DND-41 (cell line): ENCODE results near the gene UBASH3B.

Source experiments
- ATAC-seq: fragments of 200-7000 bp; cut with Tn5 transposase; 3 replicates; pipeline ENCODE4 v1.9.1; 2021; ENCODE audit warnings: low read depth; ENCODE audit not compliant: insufficient read depth
- DNase-seq: peaks from one replicate; pipeline ENCODE4 v3.0.0-alpha.2; 2020
- H2AFZ ChIP-seq: 2 replicates; pipeline ENCODE4 v1.6.0; 2012; ENCODE audit warnings: low read depth, low read length
- H3K27ac ChIP-seq: 2 replicates; pipeline ENCODE4 v1.5.1; 2012; ENCODE audit warnings: low read length, inconsistent platforms
- H3K27me3 ChIP-seq: fragments of 200-600 bp; sonication (generic); 2 replicates; pipeline ENCODE4 v1.6.0; 2012; ENCODE audit warnings: low read length, mild to moderate bottlenecking, inconsistent platforms; ENCODE audit not compliant: insufficient read depth, poor library complexity
- H3K36me3 ChIP-seq: 2 replicates; pipeline ENCODE4 v1.5.1; 2012; ENCODE audit warnings: low read length, inconsistent platforms; ENCODE audit not compliant: insufficient read depth
- H3K4me1 ChIP-seq: 2 replicates; pipeline ENCODE4 v1.5.1; 2012; ENCODE audit warnings: mild to moderate bottlenecking, low read length; ENCODE audit not compliant: insufficient read depth
- H3K4me2 ChIP-seq: 2 replicates; pipeline ENCODE4 v1.6.0; 2012; ENCODE audit warnings: mild to moderate bottlenecking, moderate library complexity, low read length, inconsistent platforms; ENCODE audit not compliant: insufficient read depth
- H3K4me3 ChIP-seq, 2 experiments: fragments of 200-600 bp in 1 of 2; shearing (Covaris generic) in 1 of 2; 2 replicates each; pipeline ENCODE4 v1.5.1; 2012 to 2016; ENCODE audit warnings: inconsistent platforms in 2 of 2, low read length in 2 of 2, mild to moderate bottlenecking in 2 of 2, low read depth in 1 of 2, moderate library complexity in 1 of 2
- H3K79me2 ChIP-seq: 2 replicates; pipeline ENCODE4 v1.6.0; 2012; ENCODE audit warnings: low read length, inconsistent platforms; ENCODE audit not compliant: insufficient read depth
- H3K9ac ChIP-seq: 2 replicates; pipeline ENCODE4 v1.6.0; 2012; ENCODE audit warnings: low read depth, mild to moderate bottlenecking, inconsistent platforms, low read length, moderate library complexity
- H3K9me3 ChIP-seq: 2 replicates; pipeline ENCODE4 v1.5.1; 2012; ENCODE audit warnings: low read length, moderate library complexity, mild to moderate bottlenecking, inconsistent platforms; ENCODE audit not compliant: insufficient read depth, severe bottlenecking
- H4K20me1 ChIP-seq: 2 replicates; pipeline ENCODE4 v1.6.0; 2012; ENCODE audit warnings: low read length; ENCODE audit not compliant: insufficient read depth
- EZH2 ChIP-seq: IDR thresholded peaks from 3 replicates; pipeline ENCODE4 v1.6.1; 2012; ENCODE audit warnings: borderline replicate concordance, low read depth, mild to moderate bottlenecking, moderate library complexity, low read length, inconsistent platforms; ENCODE audit not compliant: severe bottlenecking
- TF ChIP-seq, protein P1 (sequence below): IDR thresholded peaks from 2 replicates; pipeline ENCODE4 v1.5.1; 2012; ENCODE audit warnings: borderline replicate concordance, low read length, moderate library complexity, mild to moderate bottlenecking; ENCODE audit not compliant: poor library complexity, severe bottlenecking; ENCODE audit errors: extremely low read depth

UBASH3B gene

DNA sequence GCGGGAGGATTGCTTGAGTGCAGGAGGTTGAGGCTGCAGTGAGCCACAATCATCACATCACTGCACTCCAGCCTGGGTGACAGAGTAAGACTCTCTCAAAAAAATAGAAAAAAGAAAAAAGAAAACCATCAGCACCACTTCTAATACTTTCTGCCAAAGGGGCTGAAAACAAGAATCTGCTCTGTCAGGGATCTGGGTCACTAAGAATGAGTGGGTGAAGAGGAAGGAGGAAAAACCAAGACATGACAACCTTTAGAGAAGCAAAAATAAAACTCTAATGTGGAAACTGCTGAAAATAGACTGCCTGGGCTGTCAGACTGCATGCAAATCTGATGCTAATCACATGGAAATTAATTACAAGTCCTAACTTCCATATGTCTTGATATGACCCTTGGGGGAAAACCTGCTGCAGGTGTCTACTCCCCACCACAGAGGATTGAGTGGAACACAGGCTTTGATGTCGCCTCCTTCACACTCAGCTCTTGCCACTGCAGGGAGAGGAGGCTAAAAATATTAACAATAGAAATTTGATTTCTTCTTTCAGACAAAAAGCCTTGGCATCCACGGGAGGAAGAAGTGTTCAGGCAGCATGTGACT, 120.3 kb downstream of the UBASH3B start:
- peaks cover 51% of the 10 kb centered on the region for H3K36me3 ChIP-seq
- H3K4me3 ChIP-seq = no peak overlapping the region
- H3K9me3 ChIP-seq = no peaks in the 10 kb centered on the region
- 0 out of 2 replicates have a peak, but pooled peaks cover 12% of the 10 kb centered on the region for H4K20me1 ChIP-seq
- TF ChIP-seq, protein P1, sequence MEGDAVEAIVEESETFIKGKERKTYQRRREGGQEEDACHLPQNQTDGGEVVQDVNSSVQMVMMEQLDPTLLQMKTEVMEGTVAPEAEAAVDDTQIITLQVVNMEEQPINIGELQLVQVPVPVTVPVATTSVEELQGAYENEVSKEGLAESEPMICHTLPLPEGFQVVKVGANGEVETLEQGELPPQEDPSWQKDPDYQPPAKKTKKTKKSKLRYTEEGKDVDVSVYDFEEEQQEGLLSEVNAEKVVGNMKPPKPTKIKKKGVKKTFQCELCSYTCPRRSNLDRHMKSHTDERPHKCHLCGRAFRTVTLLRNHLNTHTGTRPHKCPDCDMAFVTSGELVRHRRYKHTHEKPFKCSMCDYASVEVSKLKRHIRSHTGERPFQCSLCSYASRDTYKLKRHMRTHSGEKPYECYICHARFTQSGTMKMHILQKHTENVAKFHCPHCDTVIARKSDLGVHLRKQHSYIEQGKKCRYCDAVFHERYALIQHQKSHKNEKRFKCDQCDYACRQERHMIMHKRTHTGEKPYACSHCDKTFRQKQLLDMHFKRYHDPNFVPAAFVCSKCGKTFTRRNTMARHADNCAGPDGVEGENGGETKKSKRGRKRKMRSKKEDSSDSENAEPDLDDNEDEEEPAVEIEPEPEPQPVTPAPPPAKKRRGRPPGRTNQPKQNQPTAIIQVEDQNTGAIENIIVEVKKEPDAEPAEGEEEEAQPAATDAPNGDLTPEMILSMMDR = no peak
- no peak for TF ChIP-seq EZH2
- H3K4me2 ChIP-seq = no peak overlapping the region
- H3K27me3 ChIP-seq = no peaks in the 10 kb centered on the region
- H3K27ac ChIP-seq = peak overlapping the region; percentile 69; the same call in 1 of the 2 replicates
- DNase-seq (no peak), ATAC-seq (peak; percentile 45; the same call in 1 of the 3 replicates)
- peaks cover 31% of the 10 kb centered on the region for H3K4me1 ChIP-seq
- H2AFZ ChIP-seq = no peak overlapping the region
- H3K9ac ChIP-seq = no peak overlapping the region
- H3K79me2 ChIP-seq = peaks cover 48% of the 10 kb centered on the region

DNA sequence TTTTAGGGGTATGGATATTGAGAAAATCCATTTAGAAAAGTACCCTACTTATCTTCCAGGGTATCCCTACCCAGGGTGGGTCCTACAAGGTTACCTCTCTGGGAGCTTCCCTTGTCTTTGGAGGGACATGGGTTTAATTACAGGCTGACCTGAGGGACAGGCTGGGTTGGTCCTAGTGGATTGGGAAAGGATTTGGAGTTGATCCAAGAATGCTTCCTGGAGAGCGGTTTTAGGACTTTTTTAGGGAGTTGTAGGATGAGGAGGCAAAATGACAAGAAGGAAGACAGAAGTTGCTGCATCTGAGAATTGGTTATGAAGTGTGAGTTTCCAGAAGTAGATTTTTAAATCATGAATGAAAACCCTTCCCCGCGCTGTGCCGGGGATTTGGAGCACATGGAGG, 121.0 kb downstream of the UBASH3B start:
- Histone ChIP-seq H3K4me1 (peaks cover 36% of the 10 kb centered on the region), H3K4me3 (no peak overlapping the region), H3K79me2 (peaks cover 45% of the 10 kb centered on the region), H2AFZ (no peak overlapping the region), H3K27me3 (no peaks in the 10 kb centered on the region), H4K20me1 (0 out of 2 replicates have a peak, but pooled peaks cover 12% of the 10 kb centered on the region), H3K4me2 (no peak overlapping the region), H3K9me3 (no peaks in the 10 kb centered on the region), H3K36me3 (peaks cover 59% of the 10 kb centered on the region), H3K9ac (0 out of 2 replicates have a peak overlapping the region, but pooled peaks have one; percentile 12), H3K27ac (peak overlapping the region; percentile 69)
- no peak for DNase-seq
- no peak for ATAC-seq
- TF ChIP-seq, protein P1 = no peak
- no peak for TF ChIP-seq EZH2

DNA sequence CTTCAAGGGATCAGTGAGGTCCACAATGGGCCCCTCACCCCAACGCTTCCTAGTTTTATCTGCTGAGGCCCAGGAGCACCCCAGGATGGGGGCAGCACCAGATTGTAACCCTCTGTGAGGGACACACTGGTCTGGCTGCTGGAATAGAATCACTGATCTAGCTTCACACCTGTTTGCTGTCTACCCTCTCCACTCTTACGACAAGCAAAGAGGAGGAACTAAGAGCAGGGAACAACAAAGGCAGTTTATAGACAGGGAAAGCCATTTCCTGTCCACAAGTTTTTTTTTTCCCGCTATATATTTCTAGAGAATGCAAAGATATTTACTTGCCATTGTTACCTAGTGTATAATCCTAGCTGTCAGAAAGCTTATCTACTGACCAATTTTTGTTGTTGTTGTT, 121.8 kb downstream of the UBASH3B start:
- Histone ChIP-seq H3K36me3 (peaks cover 67% of the 10 kb centered on the region), H3K4me3 (no peak overlapping the region), H3K4me1 (peaks cover 36% of the 10 kb centered on the region), H3K27me3 (no peaks in the 10 kb centered on the region), H4K20me1 (0 out of 2 replicates have a peak, but pooled peaks cover 12% of the 10 kb centered on the region), H3K9me3 (no peaks in the 10 kb centered on the region), H2AFZ (no peak overlapping the region), H3K27ac (peak overlapping the region; percentile 69), H3K9ac (0 out of 2 replicates have a peak overlapping the region, but pooled peaks have one; percentile 12), H3K4me2 (no peak overlapping the region), H3K79me2 (peaks cover 37% of the 10 kb centered on the region)
- DNase-seq = peak; percentile 16
- ATAC-seq = peak; percentile 65
- TF ChIP-seq, protein P1 = no peak
- no peak for TF ChIP-seq EZH2
